GM12874 (cell line): ENCODE data around the gene HOXB1.

Experiments used
- CTCF ChIP-seq: IDR thresholded peaks from 2 replicates; pipeline ENCODE4 v1.5.1; 2011; ENCODE audit warnings: low read depth, mild to moderate bottlenecking, control low read depth, low read length, moderate library complexity; ENCODE audit not compliant: insufficient read depth

The HOXB1 gene

GRCh38 chr17:48497103-48497502, 33.7 kb downstream of the HOXB1 start:
- no peak for TF ChIP-seq CTCF

DNA sequence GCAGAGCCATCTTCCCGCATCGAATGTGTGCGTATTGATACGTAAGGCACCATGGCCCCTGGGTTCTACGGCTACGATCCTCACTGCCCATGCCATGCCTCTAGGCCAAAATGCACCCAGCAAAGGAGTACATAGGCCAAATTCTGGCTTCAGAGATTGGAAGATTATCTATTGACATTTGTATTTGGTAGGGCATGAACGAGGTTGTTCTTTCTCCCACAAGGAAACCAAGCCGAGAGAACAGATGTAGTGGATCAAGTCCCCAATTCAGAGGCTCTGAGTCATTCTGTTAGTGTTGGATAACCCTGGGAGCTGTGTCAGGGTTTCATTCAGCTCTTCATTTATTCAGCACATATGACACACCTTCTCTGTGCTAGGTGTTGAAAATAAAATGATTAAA, 36.5 kb downstream of the HOXB1 start:
- TF ChIP-seq CTCF = no peak

DNA sequence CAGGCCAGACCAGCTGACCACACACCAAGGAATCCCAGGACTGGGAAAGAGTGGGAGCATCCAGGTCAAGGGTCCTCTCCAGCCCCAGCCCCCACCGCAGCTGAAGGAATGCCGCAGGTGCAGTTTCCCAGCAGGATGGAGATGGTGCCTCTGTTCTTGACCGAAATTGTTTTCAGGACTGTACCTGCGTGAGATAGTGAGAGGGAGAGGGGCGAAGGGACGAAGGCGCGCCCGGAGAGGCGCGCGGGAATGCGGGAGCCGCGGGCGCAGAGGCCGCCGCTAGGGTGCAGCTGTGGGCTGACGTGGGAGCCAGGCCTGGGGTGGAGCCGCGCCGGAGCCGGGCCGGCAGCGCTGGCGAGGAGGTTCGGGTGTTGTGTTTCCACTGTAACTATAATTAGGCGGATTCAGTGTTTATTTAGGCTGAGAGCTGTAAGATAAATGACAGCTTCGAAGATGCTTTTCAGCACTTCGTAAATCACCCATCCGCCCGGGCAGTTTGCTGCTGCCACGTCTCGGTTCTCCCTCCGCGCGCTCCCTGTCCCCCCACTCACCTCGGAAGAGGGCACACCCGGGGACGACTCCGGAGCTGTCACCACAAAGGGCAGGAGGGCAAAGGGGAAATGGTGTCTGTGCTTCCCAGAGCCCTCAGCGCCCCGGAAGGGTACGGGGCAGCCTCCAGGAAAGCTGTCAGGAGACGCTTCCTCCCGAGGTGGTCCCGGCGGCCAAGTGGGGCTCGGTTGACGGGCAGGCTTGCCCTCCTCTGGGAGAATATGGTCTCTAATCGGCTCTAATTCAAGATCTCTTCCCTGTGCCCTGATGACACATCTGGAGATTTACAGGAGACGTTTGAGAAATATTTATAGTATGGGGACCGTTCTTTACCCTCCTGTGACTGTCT, 38.2 kb downstream of the HOXB1 start:
- peak; percentile 94 for TF ChIP-seq CTCF

- no peak for TF ChIP-seq CTCF
Observed at GRCh38 chr17:48491527-48492273, 39.1 kb downstream of the HOXB1 start.

GRCh38 chr17:48490451-48490892, 40.3 kb downstream of the HOXB1 start:
- no peak for TF ChIP-seq CTCF

- TF ChIP-seq CTCF = no peak
Observed at GRCh38 chr17:48489781-48490180, 41.0 kb downstream of the HOXB1 start.

DNA sequence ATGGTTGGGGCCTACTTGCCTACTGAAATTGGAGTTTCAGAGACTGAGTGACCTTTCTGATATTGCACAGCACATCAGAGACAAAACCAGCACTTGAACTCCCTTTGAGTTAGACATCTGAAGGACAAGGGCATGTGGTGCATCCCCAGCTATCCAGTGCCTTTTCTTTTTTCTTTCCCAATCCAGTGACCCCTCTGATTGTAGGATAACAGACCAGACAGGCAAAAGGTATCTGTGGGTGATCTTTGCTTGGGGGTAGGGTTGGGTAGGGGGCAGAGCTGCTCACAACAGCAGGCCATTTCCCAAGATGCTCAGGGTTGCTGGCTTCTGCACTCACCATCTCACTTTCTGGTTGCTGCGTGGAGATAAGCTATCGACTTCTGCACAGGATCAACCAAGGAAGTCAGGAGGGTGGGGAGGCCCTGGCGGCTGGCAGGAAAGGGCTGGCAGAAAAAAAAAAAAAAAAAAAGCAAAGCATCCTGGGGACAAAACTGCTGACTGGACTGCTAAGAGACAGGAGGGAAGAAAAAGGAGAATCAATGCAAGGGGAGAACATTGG, 42.2 kb downstream of the HOXB1 start:
- no peak for TF ChIP-seq CTCF
